Ascending aorta (tissue), 2 donors: ENCODE data around the gene FBXW11. TPM values are rescaled to one million over a fixed set of nuclear protein-coding genes. Genes with fewer than 3 reads are reported as not detected.
A peak's percentile ranks its signal among the peaks of the same experiment; 100 is the strongest.

Source experiments
- DNase-seq, 2 donors: peaks; one replicate each; pipeline ENCODE4 v3.0.0-alpha.2; 2019; ENCODE audit warnings: low spot score in 2 of 2
- H3K27ac ChIP-seq, 2 donors: fragments of 200-600 bp; sonication (generic); one replicate each; pipeline ENCODE4 v1.5.1; 2016 to 2017; ENCODE audit warnings: mild to moderate bottlenecking in 1 of 2
- H3K27me3 ChIP-seq: fragments of 200-600 bp; sonication (generic); one replicate; pipeline ENCODE4 v1.5.1; 2017
- H3K36me3 ChIP-seq, 2 donors: fragments of 200-600 bp; sonication (generic); one replicate each; pipeline ENCODE4 v1.5.1; 2016
- H3K4me1 ChIP-seq, 2 donors: fragments of 200-600 bp; sonication (generic); one replicate each; pipeline ENCODE4 v1.5.1; 2016 to 2017; ENCODE audit warnings: mild to moderate bottlenecking in 1 of 2
- H3K4me3 ChIP-seq, 2 donors: fragments of 200-600 bp; sonication (generic); one replicate each; pipeline ENCODE4 v1.5.1; 2016 to 2017; ENCODE audit warnings: mild to moderate bottlenecking in 1 of 2
- H3K9me3 ChIP-seq, 2 donors: fragments of 200-600 bp; sonication (generic); one replicate each; pipeline ENCODE4 v1.5.1; 2016
- CTCF ChIP-seq, 3 experiments: fragments of 200-600 bp in 2 of 3; fragments of 450-650 bp in 1 of 3; sonication (generic) in 2 of 3; IDR thresholded peaks; one replicate each; pipeline ENCODE4 v1.5.1; 2016 to 2019; ENCODE audit warnings: antibody characterized with exemption in 3 of 3, mild to moderate bottlenecking in 1 of 3, moderate library complexity in 1 of 3
- intact Hi-C: fragments of 100-400 bp; cut with DNase I; formaldehyde crosslinking; loops from one replicate; pipeline ENCODE4 v1.15.1; 2023
- total RNA-seq: library from RNA; depleted of rRNA; stranded (reverse); fragments of >200 nt; gene quantifications from one replicate; pipeline ENCODE4 v1.1.0, GENCODE V29; 2016

The FBXW11 gene
- total RNA-seq, result 34.6 TPM

GRCh38 chr5:172006321-172007174, at the start of gene FBXW11:
FBXW11 (minus strand) TSS chr5:172006638; CDS start chr5:172006502, 136 bp downstream.
- intact Hi-C loops, result loop anchor here (1.0 to 10.0 kb wide), 9 partner anchors 52 to 688 kb away; partner anchors contain the start of genes FGF18, NPM1, SH3PXD2B and STK10
- peak; percentile 87 to 97 for DNase-seq
- peaks cover 6 to 37% of the 10 kb centered on the region in 2 donors for H3K4me1 ChIP-seq

DNA sequence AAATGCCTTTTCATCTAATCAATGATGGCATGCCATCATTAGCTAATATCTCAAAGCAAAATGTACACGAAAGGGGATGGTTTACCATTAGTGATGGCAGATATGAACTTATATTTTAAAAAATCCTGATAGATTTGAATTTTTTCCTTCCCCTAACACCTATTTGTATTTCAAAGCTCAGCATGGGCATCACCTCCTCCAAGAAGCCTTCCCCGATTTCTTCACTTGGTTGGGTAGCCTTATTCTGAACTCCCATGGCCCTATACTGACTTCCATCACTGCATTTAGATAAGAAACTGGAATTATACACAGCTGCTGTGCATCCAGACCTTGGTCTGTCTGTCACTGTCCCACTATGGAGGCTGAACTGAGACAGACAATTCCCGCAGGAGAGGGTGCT, 49.6 kb upstream of the FBXW11 start:
- no peaks in the 10 kb centered on the region for H3K27me3 ChIP-seq
- intact Hi-C loops, result no loop called here
- no peak overlapping the region for H3K27ac ChIP-seq
- no peak for TF ChIP-seq CTCF (IDR thresholded peaks at IDR 0.05)
- peaks cover 0 to 3% of the 10 kb centered on the region in 2 donors for H3K4me1 ChIP-seq
- H3K4me3 ChIP-seq, result no peak overlapping the region
- peaks cover 9 to 16% of the 10 kb centered on the region in 2 donors for H3K36me3 ChIP-seq
- no peaks in the 10 kb centered on the region for H3K9me3 ChIP-seq
- peak in 1 of 2 donors; percentile 19 for DNase-seq

More at GRCh38 chr5:172006321-172007174, at the start of gene FBXW11:
- TF ChIP-seq CTCF (IDR thresholded peaks at IDR 0.05), result no peak
- Histone ChIP-seq H3K27me3 (no peaks in the 10 kb centered on the region), H3K36me3 (no peaks in the 10 kb centered on the region), H3K27ac (peak within 1 kb of the TSS; percentile 97 to 99), H3K4me3 (peak within 1 kb of the TSS; percentile 74 to 88), H3K9me3 (no peaks in the 10 kb centered on the region)

GRCh38 chr5:172055421-172055820, 49.0 kb upstream of the FBXW11 start:
- TF ChIP-seq CTCF (IDR thresholded peaks at IDR 0.05), result no peak
- no peaks in the 10 kb centered on the region for H3K27me3 ChIP-seq
- H3K4me1 ChIP-seq, result peaks cover 0 to 3% of the 10 kb centered on the region in 2 donors
- intact Hi-C loops, result no loop called here
- H3K27ac ChIP-seq, result no peak overlapping the region
- DNase-seq, result peak in 1 of 2 donors; percentile 52
- peaks cover 3 to 15% of the 10 kb centered on the region in 2 donors for H3K36me3 ChIP-seq
- no peak overlapping the region for H3K4me3 ChIP-seq
- no peaks in the 10 kb centered on the region for H3K9me3 ChIP-seq

DNA sequence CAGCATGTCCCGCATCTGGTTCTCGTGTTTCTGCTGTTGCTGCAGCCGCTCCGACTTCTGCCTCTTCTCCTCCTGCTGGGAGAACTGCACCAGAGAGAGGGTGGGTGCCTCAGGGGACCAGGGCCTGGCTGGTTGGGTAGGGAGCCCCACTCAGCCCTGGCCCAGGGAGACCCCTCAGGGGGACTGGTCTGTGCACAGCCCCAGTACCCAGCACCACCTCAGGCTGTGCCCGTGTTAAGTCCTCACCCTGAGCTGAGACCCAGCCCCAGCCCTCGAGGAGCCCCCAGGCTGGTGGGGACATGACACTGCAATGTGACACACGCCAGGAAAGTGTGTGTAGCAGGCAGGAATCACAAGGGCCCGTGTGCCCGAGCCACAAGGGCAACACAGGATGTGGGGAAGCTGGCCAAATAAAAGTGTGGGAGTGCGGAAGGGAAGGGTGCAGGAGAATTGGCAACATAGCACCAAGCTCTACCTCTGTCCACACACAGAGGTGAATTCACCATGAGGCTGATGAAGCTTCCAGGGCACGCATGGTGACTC, 48.2 kb upstream of the FBXW11 start:
- H3K4me3 ChIP-seq, result no peak overlapping the region
- no peaks in the 10 kb centered on the region for H3K27me3 ChIP-seq
- no peak for TF ChIP-seq CTCF (IDR thresholded peaks at IDR 0.05)
- intact Hi-C loops, result no loop called here
- peaks cover 0 to 18% of the 10 kb centered on the region in 2 donors for H3K36me3 ChIP-seq
- no peaks in the 10 kb centered on the region for H3K9me3 ChIP-seq
- DNase-seq, result peak in 1 of 2 donors; percentile 18
- peaks cover 0 to 3% of the 10 kb centered on the region in 2 donors for H3K4me1 ChIP-seq
- H3K27ac ChIP-seq, result no peak overlapping the region

GRCh38 chr5:172052450-172053236, 46.2 kb upstream of the FBXW11 start:
- no peaks in the 10 kb centered on the region for H3K27me3 ChIP-seq
- DNase-seq, result no peak
- H3K4me3 ChIP-seq, result no peak overlapping the region
- H3K9me3 ChIP-seq, result no peaks in the 10 kb centered on the region
- H3K27ac ChIP-seq, result peak overlapping the region; percentile 24 to 49
- peak in 2 of 3 experiments; percentile 10 to 28 for TF ChIP-seq CTCF (IDR thresholded peaks at IDR 0.05)
- peaks cover 0 to 18% of the 10 kb centered on the region in 2 donors for H3K36me3 ChIP-seq
- intact Hi-C loops, result no loop called here
- peaks cover 0 to 3% of the 10 kb centered on the region in 2 donors for H3K4me1 ChIP-seq
